CD4-positive, alpha-beta T cell treated with Interferon gamma for 1 hour (primary cell): Measurements from ENCODE around the gene RAB14.
A peak's percentile ranks its signal among the peaks of the same experiment; 100 is the strongest.

Source experiments
- DNase-seq: peaks from one replicate; pipeline ENCODE4 v3.0.0-alpha.2; 2020

RAB14 gene

DNA sequence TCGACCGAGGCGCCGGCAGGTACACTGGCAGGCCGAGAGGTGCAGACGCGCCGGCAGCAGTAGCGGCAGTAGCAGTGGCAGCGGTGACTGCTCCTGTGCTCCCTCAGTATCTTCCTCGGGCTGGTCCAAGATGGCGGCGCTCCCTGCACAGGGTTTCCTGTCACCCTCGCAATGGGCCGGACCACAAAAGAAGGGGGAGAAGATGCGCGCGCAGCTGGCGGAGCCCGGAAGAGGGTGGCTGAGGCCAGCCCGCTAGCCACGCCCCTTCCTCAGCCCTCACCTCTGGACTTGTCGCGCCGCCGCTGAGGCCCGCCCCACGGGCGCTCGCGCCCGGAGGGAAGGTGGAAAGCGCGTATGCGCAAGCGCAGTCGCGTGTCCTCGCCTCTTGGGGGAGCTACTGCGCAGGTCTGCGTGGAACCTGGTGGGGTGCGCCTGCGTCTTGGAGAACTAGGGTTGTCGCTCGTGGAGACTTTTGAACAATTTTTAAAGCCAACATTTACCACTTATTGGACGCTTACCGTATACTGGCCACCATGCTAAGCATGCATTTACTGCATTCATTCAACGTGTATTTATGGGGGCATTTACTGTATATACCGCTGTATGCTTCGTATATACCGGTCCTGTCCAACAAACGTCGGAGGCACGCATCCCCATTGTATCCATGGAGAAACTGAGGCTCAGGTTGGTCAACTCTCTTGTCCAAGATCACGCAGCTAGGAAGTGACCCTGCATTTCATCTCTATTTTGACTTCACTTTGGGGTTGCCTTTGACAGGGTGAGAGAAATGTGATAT lies at the start of gene RAB14:
TSS of gene RAB14 (minus strand) at position 132 of the 796 bp plus-strand sequence. CDS start 8,457 bp downstream, outside the sequence.
- peak; percentile 100 for DNase-seq

- DNase-seq = peak; percentile 73
Observed at GRCh38 chr9:121249563-121249962, 47.9 kb upstream of the RAB14 start.

DNA sequence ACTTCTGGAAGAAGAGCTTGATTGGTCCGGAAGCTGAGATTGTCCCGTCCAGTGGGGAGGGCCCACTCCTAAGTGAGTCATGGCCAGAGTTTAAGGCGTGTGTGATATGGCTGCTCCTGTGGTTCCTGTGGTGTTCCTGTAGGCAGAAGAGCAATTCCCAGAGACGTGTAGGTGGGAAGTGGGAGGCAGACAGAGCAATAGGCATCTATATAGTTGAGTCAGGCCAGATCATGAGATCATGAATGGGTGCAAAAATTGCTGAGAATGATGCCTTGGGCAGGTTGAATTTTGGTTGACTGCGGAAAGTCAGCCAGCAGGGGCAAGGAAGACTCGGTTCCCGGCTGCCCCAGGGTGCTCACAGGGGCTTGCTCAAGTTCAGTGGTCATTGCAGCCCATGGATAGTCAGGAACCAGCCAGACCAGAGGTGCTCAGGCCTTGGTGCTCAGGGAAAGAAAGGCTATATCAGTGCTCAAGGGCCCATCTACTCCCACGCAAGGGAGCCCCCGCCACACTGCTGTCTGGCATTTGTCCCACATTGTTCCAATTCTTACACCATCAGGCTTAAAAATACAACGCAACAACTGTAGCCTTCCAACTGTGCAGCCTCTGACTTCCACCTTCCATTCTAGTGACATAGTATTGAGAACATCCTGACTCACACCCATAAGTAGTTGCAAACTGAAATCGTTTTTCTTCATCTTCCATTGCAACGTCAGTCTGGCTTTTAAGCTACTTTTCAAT lies 45.3 kb upstream of the RAB14 start:
- no peak for DNase-seq

- no peak for DNase-seq
Observed at GRCh38 chr9:121242959-121243346, 41.3 kb upstream of the RAB14 start.

DNA sequence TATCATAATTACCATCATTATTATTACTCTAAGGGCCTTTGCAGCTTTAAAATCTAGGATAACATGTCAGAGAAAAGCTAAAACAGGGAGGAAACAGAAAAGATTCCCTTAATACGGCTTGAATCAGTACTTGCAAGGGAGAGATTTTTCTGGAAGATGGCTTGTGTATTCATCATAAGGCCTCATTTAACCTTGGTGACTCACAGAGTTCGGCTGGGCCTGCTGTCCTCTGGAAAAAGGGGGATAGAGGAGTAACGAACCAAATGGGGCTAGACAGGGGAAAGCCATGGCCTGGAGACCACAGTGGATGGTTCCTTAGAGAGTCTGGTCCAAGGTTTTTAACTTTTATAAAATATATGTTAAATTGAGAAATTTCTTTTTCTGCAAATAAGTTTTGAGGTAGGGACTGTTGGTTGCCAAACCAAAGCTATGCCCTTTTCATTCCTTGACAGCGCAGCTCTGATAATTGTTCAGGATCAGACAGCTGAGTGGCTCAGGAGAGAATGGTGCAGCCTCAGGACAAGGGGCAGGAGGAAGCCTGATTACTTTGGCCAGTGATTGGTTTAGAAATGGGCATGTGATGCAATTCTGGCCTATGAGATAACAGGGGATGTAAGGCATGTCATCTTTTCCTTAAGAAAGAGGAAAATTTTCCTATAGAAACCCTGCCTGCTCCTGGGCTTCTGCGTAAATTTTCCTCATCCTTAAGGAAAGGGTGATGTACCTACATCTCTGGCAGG lies 40.7 kb upstream of the RAB14 start:
- DNase-seq = no peak

DNA sequence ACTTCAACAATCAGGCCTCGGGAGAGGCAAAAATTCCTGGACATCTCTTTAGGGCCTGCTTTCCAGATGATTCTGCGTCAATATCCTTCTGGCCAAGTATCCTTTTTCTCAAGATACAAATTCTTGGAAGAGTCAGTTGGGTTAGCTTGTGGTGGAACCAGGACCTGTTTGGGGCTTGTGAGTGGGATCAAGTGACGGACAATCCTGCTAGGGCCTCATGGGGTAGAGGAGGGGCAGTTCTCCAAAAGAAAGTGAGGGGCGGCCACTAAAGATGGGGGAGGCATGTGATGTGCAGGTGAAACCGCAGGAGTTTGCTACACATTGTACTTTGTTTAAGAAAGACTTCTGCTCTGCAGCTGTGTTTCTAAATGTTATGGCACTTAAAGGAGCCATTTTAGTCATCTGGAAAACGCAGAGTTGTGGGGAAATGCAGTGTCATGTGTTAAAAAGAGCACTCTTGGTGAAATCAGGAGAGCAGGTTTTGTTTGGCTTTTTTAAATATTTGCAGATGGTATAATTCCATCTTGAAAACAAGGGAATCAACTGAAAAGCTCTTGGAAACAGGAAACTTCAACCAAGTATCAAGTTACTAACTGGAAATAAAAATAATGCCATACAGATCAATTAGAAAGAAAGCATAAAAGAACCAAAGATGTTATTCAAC lies 38.9 kb upstream of the RAB14 start:
- no peak for DNase-seq

GRCh38 chr9:121239851-121240250 lies 38.2 kb upstream of the RAB14 start:
- DNase-seq = no peak

DNA sequence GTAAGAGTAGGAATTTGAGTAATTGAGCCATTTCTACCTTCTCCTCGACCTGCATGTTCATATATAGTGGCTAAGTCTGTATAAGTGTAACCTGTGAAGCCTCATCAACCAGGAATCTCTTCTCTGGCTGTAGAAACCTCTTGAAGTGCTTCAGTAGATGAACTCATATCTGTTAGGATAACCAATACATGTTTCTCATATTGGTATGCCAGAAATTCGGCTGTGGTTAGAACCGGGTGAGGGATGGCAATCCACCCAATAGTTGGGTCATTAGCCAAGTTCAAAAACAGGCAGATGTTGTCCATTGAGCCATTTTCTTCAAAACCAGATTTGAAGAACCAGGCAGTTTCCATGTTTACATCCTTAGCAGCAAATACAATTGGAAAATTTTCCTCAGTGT lies 37.4 kb upstream of the RAB14 start:
- DNase-seq = no peak

- no peak for DNase-seq
Observed at GRCh38 chr9:121237916-121238315, 36.2 kb upstream of the RAB14 start.

DNA sequence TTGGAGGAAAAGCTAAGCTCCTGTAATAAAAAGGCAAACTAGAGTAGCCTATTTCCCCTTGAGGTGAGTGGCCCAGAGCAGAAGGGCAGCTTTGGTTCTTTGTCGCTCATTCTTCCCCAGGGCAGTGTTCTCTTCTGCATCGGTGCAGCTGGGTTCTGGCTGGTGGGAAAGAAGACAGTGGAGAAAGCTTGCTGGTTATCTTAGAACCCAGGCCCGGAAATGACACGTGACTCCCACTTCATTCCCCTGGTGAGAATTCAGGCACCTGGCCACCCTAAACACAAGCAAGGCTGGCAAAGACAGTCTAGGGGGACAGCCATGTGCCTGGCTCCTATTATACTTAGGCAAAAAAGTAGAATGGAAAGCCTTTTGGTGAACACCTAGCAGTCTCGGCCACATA lies 33.8 kb upstream of the RAB14 start:
- no peak for DNase-seq

DNA sequence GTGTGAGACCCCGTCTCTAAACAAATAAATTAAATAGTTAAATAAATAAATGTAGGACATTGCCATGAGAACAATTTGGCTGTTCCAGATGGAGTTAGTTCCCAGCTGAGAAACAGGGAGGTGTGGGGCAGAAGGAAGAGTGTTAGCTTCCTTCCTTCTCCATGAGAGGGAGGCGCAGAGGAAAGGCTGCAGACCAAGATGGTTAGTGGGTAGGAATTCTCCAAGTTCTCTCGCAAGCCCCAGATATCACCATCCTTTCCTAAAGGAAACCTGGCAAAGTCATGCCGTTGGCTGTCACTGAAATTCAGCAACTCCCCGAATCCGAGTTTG lies 33.1 kb upstream of the RAB14 start:
- DNase-seq = no peak

DNA sequence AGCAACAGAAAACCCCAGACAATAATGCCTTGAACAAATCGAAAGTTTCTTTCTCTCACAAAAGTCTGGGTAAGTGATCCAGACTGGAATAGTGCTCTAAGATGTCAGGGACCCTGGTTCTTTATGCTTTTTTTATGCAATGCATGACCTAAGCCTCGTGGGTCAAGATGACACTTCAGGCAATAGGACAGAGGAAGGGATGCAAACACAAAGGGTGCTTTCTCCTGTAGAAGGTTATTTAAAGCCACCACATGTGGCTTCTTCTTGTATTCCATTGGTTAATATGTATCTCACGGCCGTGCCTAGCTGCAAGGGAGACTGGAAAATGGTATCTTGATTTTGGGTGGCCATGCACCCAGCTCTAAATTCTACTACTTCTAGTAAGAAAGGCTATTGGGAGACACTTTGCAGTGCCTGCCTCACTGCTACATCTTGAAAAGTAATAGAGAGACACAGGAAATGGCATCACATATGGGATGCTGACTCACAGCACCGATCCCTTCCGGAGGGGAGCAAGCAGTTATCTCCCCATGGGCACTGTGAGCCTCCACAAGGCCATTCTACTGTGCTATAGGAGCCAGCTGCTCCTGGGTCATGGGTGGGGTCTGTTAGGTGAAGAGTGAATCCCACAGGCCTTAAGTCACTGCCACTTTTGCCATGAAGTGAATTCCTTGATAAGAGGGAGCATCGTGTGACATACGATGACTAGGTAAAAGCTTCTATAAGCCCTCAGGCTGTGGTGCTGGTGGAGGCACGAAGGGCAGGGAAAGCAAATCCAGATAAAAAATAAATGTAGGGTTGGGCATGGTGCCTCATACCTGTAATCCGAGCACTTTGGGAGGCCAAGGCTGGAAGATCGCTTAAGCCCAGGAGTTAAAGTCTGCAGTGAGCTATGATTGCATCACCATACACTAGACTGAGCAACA lies 32.5 kb upstream of the RAB14 start:
- no peak for DNase-seq

- no peak for DNase-seq
Observed at GRCh38 chr9:121232251-121232650, 30.6 kb upstream of the RAB14 start.

GRCh38 chr9:121230256-121230655 lies 28.6 kb upstream of the RAB14 start:
- no peak for DNase-seq

- no peak for DNase-seq
Observed at GRCh38 chr9:121227862-121228261, 26.2 kb upstream of the RAB14 start.

GRCh38 chr9:121226175-121226574 lies 24.5 kb upstream of the RAB14 start:
- DNase-seq = no peak

GRCh38 chr9:121225240-121225639 lies 23.6 kb upstream of the RAB14 start:
- DNase-seq = no peak

DNA sequence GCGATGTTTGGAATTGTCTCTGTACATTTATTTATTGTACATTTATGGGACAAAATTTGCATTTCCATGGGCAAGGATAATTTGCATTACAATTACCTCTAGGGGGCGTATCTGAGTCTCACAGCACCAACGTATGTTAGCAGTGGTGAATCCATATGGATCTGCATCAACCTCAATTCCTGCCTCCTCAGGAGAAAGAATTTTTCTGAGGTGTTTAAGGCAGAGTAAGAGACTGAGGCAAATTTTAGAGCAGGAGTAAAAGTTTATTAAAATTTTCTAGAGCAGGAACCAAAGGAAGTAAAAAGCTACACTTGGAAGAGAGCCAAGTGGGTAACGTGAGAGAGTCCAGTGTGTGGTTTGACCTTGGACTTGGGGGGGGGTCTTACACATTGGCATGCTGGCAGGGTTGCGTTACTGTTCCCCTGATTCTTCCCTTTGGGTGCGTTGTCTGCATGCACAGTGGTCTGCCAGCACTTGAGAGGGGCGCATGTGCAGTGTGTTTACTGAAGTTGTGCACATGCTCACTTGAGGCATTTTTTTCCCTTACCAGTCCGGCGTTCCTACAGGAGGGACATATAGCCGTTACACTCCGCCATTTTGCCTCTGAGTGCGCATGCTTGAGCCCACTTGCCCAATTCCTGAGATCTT lies 21.0 kb upstream of the RAB14 start:
- DNase-seq = no peak

DNA sequence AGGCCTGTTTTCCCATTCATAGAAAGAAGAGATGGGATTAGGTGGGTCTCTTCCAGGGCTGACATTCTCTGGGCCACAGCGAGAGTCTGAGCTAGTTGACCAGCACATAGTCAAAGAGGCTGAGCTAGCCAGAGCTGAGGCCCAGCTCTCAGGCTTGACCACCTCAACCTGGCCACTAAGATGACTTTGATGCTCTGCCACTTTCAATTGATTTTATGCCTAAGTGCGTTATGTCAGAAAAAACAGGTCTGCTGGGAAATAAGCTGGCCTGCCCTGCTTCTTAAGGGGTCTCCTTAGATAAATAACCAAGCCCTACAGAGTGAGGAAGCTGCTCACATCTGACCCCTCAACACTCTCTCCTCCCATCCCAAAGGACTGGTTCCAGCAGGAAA lies 20.0 kb upstream of the RAB14 start:
- no peak for DNase-seq

GRCh38 chr9:121220996-121221663 lies 19.5 kb upstream of the RAB14 start:
- DNase-seq = no peak

DNA sequence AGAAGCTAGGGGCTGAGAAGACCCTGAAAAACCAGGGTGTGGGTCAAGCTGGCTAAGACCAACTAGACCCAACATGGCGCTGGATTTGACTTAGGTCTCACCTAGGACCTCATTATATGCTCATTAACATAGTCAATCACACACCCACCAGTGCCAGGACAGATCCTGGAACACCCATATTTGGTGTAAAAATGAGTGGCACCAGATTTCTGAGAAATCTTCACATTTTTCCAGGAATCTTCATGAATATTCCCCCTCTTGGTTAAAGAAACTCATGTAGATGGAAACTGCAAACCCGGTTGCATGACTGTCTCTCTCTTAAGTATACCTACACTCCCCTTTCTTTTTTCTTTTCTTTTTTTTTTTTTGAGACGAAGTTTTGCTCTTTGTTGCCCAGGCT lies 17.9 kb upstream of the RAB14 start:
- DNase-seq = no peak
